NCI-H82 treated with DMSO at 0.1 percent for 48 hours (cell line): Measurements from ENCODE around the gene PTPN23.

Experiments
- DNase-seq: peaks from one replicate; lab custom pipeline; 2025; ENCODE audit not compliant: unreplicated experiment; lab: John Stamatoyannopoulos, UW

PTPN23 gene

DNA sequence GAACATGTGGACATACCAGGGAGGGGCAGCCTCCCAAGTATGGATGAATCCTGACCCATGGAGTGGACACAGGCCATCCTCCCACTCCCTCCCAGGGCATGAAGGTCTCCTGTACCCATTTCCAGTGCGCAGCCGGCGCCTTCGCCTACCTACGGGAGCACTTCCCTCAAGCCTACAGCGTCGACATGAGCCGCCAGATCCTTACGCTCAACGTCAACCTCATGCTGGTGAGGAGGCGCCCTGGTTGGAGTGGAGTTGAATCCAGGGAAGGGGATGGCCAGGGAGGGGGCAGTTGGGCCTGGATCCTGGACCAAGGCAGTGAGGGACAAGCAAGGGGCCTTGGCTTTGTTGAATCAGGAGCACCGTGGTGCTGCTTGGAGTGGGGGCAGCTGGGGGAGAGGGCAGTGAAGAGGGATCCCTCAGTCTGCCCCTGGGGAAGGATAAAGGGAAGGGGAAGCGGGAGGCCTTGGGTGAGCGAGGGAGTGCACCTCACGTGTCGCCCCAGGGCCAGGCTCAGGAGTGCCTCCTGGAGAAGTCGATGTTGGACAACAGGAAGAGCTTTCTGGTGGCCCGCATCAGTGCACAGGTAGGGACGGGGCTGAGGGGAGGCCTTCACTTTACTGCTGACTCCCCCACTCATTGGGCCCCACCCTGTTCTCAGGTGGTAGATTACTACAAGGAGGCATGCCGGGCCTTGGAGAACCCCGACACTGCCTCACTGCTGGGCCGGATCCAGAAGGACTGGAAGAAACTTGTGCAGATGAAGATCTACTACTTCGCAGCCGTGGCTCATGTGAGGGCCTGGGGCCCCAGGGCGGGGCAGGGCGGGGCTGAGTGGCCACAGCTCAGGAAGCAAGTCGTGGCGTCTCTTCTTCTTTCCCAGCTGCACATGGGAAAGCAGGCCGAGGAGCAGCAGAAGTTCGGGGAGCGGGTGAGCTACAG, 25.3 kb downstream of the PTPN23 start:
- no peak for DNase-seq

DNA sequence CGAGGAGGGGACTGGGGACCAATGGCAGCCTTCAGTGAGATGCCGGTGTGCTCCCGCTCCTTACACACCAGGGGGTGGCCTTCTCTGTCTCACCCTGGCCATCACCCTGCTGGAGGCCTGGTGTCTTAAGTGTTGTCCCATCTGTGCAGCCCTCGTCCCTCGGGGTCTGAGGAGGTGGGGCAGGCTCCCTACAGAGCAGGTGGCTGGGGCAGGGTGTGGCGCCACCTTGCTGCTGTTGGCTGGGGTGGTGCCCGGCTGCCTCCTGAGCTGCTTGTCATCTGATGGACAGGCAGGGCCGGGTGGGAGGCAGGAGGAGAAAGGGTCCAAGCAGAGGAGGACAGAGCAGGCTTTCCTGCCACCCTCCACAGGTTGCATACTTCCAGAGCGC, 25.9 kb downstream of the PTPN23 start:
- no peak for DNase-seq

DNA sequence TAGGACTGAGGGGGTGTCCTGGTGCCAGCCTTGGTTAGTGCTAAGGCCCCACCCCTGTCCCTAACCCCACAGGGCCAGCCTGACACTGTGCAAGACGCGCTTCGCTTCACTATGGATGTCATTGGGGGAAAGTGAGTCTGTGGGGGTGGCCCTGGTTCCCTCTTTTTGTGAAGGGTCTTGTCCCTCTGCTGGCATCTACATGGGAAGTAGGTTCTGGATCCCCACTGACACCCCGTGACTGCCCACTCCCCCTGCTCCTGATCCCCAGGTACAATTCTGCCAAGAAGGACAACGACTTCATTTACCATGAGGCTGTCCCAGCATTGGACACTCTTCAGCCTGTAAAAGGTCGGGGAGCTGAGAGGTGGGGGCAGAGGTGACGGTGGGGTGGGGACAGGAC, 26.4 kb downstream of the PTPN23 start:
- DNase-seq: no peak

DNA sequence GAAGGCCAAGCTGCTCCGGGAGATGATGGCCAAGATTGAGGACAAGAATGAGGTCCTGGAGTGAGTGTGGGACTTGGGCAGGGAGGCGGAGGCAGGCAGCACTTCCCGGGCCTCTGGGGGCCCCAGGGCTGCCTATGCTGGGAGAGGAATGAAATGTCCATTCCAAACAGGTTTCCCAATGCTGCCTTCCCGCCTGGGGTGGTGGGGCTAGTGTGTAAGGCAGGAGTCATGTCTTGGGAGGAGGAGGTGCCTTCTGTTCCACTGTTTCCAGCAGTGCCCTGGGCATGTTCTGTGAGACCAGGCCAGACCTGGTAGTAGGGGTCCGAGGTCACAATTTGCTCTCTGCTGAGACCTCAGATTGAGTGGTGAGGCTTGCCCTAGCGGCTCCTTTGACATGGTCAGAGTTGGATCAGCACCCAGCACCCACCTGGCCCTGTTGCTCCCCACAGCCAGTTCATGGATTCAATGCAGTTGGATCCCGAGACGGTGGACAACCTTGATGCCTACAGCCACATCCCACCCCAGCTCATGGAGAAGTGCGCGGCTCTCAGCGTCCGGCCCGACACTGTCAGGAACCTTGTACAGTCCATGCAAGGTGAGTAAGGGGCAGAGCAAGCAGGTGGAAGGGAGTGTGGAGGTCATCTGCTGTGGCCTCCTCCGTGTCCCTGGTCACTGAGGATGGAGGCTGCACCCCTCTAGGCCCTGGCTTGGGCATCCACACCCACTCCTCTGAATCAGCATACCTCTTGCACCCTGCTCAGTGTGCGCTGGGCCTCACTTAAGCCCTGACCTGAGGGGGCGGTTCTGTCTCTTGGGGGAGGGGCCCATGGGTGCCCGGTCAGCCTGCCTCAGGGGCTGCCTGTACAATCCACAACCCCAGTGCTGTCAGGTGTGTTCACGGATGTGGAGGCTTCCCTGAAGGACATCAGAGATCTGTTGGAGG, 27.3 kb downstream of the PTPN23 start:
- no peak for DNase-seq

DNA sequence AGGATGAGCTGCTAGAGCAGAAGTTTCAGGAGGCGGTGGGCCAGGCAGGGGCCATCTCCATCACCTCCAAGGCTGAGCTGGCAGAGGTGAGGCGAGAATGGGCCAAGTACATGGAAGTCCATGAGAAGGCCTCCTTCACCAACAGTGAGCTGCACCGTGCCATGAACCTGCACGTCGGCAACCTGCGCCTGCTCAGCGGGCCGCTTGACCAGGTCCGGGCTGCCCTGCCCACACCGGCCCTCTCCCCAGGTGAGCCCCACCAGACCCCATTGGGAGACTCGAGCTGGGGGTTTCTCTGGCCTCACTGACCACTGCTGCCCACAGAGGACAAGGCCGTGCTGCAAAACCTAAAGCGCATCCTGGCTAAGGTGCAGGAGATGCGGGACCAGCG, 28.0 kb downstream of the PTPN23 start:
- DNase-seq: no peak

DNA sequence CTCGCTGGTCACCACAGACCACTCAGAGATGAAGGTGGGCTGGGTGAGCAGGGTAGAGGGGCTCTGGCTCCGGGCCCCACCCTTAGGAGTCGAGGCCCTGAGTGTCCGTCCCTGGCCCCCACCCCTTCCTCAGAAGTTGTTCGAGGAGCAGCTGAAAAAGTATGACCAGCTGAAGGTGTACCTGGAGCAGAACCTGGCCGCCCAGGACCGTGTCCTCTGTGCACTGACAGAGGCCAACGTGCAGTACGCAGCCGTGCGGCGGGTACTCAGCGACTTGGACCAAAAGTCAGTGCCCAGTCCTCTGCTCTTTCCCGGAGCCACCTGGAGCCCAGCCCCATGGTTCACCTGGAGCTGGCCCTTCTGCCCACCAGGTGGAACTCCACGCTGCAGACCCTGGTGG, 28.5 kb downstream of the PTPN23 start:
- no peak for DNase-seq

DNA sequence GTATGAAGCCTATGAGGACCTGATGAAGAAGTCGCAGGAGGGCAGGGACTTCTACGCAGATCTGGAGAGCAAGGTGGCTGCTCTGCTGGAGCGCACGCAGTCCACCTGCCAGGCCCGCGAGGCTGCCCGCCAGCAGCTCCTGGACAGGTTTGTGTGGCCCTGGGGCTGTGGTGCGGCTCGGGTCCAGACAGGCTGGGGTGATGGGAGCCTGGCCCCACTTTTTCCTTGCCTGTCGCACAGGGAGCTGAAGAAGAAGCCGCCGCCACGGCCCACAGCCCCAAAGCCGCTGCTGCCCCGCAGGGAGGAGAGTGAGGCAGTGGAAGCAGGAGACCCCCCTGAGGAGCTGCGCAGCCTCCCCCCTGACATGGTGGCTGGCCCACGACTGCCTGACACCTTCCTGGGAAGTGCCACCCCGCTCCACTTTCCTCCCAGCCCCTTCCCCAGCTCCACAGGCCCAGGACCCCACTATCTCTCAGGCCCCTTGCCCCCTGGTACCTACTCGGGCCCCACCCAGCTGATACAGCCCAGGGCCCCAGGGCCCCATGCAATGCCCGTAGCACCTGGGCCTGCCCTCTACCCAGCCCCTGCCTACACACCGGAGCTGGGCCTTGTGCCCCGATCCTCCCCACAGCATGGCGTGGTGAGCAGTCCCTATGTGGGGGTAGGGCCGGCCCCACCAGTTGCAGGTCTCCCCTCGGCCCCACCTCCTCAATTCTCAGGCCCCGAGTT, 29.0 kb downstream of the PTPN23 start:
- no peak for DNase-seq

DNA sequence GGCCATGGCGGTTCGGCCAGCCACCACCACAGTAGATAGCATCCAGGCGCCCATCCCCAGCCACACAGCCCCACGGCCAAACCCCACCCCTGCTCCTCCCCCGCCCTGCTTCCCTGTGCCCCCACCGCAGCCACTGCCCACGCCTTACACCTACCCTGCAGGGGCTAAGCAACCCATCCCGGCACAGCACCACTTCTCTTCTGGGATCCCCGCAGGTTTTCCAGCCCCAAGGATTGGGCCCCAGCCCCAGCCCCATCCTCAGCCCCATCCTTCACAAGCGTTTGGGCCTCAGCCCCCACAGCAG, 29.5 kb downstream of the PTPN23 start:
- DNase-seq: no peak

DNA sequence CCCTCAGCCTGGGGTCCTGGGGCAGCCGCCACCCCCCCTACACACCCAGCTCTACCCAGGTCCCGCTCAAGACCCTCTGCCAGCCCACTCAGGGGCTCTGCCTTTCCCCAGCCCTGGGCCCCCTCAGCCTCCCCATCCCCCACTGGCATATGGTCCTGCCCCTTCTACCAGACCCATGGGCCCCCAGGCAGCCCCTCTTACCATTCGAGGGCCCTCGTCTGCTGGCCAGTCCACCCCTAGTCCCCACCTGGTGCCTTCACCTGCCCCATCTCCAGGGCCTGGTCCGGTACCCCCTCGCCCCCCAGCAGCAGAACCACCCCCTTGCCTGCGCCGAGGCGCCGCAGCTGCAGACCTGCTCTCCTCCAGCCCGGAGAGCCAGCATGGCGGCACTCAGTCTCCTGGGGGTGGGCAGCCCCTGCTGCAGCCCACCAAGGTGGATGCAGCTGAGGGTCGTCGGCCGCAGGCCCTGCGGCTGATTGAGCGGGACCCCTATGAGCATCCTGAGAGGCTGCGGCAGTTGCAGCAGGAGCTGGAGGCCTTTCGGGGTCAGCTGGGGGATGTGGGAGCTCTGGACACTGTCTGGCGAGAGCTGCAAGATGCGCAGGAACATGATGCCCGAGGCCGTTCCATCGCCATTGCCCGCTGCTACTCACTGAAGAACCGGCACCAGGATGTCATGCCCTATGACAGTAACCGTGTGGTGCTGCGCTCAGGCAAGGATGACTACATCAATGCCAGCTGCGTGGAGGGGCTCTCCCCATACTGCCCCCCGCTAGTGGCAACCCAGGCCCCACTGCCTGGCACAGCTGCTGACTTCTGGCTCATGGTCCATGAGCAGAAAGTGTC, 30.2 kb downstream of the PTPN23 start:
- no peak for DNase-seq

DNA sequence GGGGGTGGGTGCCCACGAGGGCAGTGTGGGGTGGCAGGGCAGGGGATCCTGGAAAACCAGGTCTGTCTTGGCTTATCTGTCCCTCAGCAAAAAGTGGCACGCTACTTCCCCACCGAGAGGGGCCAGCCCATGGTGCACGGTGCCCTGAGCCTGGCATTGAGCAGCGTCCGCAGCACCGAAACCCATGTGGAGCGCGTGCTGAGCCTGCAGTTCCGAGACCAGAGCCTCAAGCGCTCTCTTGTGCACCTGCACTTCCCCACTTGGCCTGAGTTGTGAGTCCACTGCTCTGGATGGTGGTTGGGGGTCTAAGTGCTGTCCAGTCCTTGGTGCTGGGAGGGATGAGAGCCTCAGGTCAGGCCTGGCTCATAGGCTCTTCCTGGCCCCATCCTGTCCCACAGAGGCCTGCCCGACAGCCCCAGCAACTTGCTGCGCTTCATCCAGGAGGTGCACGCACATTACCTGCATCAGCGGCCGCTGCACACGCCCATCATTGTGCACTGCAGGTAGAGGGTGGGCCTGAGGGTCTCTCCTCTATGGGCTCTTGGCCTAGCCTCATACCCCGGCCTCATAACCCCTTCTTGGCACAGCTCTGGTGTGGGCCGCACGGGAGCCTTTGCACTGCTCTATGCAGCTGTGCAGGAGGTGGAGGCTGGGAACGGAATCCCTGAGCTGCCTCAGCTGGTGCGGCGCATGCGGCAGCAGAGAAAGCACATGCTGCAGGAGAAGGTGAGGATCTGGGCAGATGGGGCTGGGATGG, 31.1 kb downstream of the PTPN23 start:
- no peak for DNase-seq

DNA sequence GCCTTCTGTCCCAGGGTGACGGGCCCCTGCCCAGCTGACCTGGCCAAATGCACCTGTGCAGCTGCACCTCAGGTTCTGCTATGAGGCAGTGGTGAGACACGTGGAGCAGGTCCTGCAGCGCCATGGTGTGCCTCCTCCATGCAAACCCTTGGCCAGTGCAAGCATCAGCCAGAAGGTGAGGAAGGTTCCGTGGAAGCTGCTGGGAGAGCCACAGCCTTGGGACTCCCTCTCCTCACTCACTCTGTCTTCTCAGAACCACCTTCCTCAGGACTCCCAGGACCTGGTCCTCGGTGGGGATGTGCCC, 31.6 kb downstream of the PTPN23 start:
- no peak for DNase-seq

DNA sequence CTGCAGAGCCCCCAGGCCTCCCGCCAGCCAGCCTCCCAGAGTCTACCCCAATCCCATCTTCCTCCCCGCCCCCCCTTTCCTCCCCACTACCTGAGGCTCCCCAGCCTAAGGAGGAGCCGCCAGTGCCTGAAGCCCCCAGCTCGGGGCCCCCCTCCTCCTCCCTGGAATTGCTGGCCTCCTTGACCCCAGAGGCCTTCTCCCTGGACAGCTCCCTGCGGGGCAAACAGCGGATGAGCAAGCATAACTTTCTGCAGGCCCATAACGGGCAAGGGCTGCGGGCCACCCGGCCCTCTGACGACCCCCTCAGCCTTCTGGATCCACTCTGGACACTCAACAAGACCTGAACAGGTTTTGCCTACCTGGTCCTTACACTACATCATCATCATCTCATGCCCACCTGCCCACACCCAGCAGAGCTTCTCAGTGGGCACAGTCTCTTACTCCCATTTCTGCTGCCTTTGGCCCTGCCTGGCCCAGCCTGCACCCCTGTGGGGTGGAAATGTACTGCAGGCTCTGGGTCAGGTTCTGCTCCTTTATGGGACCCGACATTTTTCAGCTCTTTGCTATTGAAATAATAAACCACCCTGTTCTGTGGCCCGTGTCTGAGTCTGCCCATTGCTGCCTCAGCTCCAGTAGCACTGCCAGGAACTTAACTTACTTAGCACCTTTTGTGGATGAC, 32.2 kb downstream of the PTPN23 start:
- no peak for DNase-seq

DNA sequence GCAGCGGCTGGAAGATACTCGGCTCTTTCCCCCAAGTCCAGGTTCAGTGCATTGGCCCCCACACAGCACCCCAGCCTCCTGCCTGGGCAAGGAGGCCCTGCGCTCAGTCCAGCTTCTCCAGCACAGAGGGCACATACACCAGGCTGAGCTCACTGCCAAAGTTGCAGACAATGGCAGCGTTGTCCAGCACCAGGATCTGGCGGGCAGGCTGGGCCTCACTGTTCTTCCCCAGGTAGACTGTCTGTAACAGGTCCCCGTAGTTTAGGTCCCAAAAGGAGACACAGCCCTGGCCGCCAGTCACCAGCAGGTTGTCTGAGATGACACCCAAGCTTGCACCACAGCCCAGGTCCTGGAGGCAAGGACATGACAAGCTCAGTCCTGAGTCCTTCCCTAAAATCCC, 32.9 kb downstream of the PTPN23 start:
- DNase-seq: no peak

DNA sequence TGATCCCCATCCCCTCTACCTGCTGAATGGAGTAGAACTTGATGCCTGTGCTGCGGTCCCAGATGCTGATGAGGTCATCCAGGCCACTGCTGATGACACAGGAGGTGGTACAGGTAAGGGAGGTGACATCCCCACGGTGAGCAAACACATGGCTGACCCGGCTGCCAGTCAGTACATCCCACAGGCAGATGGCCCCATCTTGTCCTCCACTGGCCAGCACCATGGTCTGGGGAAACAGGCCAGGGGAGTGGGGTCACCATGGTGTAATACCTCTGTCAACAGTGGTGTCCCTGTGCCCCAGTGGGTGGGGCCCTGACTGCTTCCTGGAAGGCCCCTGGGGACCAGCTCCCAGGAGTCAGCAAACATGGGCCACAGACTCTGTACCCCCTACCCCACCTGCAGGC, 33.3 kb downstream of the PTPN23 start:
- DNase-seq: no peak

DNA sequence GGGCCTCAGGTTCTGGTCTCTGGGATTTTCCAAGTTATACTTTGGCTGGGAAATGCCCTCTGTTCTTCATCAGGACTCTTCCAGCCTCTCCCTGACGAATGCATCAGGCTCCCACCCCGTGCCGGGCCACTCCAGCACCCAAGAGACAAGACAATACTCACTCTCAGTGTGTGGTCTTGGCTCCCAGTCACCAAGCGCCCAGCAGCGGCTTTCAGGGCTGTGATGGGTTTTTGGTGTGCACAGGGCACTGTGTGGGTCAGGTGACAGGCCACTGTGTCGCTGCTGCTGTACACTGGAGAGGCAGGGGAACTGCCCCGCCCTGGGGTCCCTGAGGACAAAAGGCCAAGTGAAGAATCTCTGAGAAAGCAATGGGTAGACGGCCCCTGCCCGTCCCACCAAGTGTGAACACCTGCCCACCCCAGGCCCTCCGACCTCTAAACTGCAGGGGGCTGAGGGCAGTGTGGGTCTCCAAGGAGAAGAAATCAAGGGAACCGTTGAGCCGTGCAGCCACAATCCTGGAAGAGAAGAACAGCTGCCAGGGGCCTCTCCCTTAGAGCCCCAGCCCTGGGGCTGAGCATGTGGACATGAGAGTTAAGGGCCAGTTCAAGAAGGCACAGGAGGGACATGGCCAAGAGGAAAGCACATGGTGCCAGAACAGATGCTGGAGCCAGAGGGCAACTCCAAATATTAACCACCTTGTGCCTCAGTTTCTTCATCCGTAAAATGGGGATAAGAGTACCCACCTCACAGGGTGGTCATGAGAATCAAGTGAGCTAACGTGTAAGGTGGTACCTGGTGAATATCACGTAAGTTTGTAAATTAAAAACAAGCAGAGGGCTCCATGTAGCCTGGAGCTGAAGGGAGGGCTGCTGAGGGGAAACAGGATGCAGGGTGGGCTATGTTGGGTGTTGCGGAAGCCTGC, 34.1 kb downstream of the PTPN23 start:
- DNase-seq: no peak

DNA sequence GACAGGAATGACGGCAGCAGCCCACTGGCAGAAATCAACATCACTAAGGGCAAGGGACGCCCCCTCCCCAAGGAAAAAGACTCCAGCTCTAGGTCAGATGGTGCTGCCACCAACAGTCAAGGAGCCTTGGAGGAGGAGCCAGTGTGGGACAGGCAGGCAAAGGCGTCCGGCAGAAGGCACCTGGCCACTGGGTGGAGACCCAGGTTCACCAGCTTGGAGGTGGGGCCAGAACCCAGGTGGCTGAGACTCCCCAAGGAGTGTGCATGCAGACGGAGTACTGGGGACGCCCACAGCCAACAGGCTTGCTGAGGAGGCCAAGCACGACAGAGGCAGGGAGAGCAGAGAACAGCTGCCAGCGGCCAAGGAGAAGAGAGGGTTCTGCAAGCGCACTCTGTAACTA, 35.2 kb downstream of the PTPN23 start:
- no peak for DNase-seq

DNA sequence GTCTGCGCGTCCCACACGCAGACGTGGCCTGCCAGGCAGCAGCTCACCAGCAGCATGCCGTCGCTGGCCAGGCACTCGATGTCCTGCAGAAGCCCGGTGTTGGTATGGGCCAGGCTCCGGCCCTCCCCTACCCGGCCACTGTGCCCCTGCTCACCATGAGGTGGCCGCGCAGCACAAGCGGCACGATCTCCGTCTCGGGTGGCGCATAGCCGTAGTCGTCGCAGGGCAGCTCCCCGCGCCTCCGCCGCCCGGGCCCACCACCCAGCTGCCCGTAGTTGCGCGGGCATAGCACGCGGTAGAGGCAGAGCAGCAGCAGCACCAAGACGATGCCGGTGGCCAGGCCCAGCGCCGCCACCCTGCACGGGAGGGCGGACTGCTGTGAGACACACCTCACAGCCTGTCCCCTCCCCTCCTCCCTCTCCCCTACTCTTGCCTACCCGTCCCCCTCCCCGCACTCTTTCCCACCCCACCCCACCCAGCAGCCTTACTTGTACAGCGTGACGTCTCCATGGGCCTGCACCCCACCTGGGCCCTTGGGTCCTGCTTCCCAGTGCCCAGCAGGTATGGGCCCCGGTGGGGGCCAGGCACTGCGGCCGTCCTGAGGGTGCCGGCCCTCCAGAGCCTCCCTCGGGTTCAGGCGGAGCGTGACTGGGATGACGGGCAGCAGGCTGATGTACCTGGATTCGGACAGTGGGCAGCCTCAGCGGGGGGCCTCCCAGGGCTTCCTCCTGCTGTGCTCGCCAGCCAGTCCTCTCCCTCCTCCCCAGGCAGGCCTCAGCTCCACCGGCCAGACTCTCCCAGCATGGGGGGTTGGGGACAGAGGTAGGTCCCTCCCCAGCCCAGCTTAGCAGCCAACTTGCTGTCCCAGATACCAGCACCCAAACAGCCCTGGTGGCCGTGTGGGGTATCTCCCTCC, 37.6 kb downstream of the PTPN23 start:
- no peak for DNase-seq
